ENCODE measurements around the gene PFAS. TPM values are rescaled to one million over a fixed set of nuclear protein-coding genes. Genes with fewer than 3 reads are reported as not detected.
A peak's percentile ranks its signal among the peaks of the same experiment; 100 is the strongest.

PFAS gene
- total RNA-seq, 1 experiment from 2014 or later = 66.8 TPM

DNA sequence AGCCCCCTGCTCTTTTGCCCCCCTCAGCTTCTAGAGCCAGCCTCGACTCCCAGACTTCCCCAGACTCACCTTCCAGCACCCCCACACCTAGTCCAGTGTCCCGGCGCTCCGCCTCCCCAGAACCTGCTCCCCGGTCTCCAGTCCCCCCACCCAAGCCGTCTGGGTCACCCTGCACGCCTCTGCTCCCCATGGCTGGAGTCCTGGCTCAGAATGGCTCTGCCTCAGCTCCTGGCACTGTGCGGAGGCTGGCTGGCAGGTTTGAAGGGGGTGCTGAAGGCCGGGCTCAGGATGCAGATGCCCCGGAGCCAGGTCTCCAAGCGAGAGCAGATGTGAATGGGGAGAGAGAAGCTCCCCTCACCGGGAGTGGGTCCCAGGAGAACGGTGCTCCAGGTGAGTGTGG lies 63.2 kb downstream of the PFAS start:
- no TSS peak for BruUV-seq (replicated peaks)
- H3K27me3 Mint-ChIP-seq (ENCODE audit: unreplicated experiment) = peaks cover 74% of the 10 kb centered on the region
- CTCF ChIA-PET = no interaction called here
- H3K27ac Mint-ChIP-seq (ENCODE audit: unreplicated experiment) = no peak overlapping the region
- H3K4me1 Mint-ChIP-seq (ENCODE audit: low read depth, unreplicated experiment) = peaks cover 12% of the 10 kb centered on the region
- intact Hi-C loops (cut with micrococcal nuclease; ENCODE audit: unreplicated experiment) = no loop called here
- no peak overlapping the region for H3K4me3 Mint-ChIP-seq (ENCODE audit: low read depth, unreplicated experiment)
- no peaks in the 10 kb centered on the region for H3K36me3 Mint-ChIP-seq (ENCODE audit: insufficient read depth, unreplicated experiment)
- TF ChIP-seq, protein P1, sequence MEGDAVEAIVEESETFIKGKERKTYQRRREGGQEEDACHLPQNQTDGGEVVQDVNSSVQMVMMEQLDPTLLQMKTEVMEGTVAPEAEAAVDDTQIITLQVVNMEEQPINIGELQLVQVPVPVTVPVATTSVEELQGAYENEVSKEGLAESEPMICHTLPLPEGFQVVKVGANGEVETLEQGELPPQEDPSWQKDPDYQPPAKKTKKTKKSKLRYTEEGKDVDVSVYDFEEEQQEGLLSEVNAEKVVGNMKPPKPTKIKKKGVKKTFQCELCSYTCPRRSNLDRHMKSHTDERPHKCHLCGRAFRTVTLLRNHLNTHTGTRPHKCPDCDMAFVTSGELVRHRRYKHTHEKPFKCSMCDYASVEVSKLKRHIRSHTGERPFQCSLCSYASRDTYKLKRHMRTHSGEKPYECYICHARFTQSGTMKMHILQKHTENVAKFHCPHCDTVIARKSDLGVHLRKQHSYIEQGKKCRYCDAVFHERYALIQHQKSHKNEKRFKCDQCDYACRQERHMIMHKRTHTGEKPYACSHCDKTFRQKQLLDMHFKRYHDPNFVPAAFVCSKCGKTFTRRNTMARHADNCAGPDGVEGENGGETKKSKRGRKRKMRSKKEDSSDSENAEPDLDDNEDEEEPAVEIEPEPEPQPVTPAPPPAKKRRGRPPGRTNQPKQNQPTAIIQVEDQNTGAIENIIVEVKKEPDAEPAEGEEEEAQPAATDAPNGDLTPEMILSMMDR (IDR thresholded peaks at IDR 0.05; ENCODE audit: unreplicated experiment) = no peak
- no peak for DNase-seq
- no peaks in the 10 kb centered on the region for H3K9me3 Mint-ChIP-seq (ENCODE audit: low read depth, unreplicated experiment)

DNA sequence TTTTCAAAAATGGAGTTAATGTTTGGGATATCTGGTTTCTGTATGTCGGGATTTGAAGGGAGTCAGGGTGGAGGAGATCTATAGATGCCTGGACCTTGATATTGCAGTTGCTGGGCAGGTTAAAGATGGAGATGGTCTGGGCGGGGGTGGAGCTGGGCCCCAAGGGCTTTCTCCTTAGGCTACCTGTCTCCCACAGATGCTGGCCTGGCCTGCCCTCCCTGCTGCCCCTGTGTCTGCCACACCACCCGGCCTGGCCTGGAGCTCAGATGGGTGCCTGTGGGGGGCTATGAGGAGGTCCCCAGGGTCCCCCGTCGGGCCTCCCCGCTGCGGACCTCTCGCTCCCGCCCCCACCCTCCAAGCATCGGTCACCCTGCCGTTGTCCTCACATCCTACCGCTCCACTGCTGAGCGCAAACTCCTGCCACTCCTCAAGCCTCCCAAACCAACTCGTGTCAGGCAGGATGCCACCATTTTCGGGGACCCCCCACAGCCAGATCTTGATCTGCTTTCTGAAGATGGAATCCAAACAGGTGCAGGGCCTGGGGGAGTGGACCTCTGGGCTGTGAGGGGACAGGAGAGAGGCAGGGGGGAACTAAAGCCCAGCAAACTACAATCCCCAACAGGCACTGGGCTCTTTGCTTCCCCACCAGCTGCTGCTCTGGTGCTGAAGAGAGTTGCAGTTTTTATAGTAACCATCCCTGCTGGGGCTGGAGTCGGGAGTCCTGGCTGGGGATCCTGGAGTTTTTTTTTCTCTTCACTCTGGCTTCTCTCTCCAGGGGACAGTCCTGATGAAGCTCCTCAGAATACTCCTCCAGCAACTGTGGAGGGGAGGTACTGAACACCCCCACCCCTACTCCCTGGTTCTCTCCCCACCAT lies 63.9 kb downstream of the PFAS start:
- Mint-ChIP-seq H3K9me3 (ENCODE audit: low read depth, unreplicated experiment) (no peaks in the 10 kb centered on the region), H3K4me3 (ENCODE audit: low read depth, unreplicated experiment) (no peak overlapping the region), H3K27me3 (ENCODE audit: unreplicated experiment) (peaks cover 74% of the 10 kb centered on the region), H3K27ac (ENCODE audit: unreplicated experiment) (no peak overlapping the region), H3K36me3 (ENCODE audit: insufficient read depth, unreplicated experiment) (no peaks in the 10 kb centered on the region), H3K4me1 (ENCODE audit: low read depth, unreplicated experiment) (peaks cover 12% of the 10 kb centered on the region)
- intact Hi-C loops (cut with micrococcal nuclease; ENCODE audit: unreplicated experiment) = no loop called here
- TF ChIP-seq, protein P1 (IDR thresholded peaks at IDR 0.05; ENCODE audit: unreplicated experiment) = no peak
- DNase-seq = no peak
- CTCF ChIA-PET = interaction anchor here (0.7 kb wide), 1 partner anchor 186 kb away, joined by 3 read pairs; no protein-coding TSS in a partner anchor
- BruUV-seq (replicated peaks) = no TSS peak

DNA sequence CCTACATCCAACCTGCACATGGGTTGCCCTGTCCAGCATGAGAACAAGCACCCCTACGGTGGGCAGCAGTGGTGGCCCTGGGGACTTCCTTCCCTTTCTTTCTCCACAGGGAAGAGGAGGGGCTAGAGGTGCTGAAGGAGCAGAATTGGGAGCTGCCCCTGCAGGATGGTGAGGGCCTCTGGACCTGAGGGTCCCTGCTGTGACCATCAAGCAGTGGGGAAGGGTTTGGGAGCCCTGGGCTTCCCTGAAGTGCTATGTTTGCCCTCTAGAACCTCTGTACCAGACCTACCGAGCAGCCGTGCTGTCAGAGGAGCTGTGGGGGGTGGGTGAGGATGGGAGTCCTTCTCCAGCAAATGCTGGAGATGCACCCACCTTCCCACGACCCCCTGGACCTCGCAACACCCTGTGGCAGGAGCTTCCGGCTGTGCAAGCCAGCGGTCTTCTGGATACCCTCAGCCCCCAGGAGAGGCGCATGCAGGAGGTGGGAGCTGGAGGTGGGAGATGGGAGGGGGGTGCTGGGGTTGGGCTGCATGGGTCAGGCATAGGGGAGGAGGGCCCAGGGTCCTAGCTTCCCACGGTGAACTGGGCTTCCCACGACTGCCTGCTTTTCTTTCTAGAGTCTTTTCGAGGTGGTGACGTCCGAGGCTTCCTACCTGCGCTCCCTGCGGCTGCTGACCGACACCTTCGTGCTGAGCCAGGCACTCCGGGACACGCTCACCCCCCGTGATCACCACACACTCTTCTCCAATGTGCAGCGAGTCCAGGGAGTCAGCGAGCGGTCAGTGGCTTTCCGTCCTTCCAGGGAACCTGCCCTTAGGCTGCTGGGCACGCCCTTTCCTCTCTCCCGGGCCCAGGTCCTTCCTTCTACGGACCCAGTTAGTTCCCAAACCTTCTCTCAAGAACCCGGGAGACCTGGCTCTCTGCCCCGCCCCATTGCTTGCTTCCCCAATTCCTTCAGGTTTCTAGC lies 66.0 kb downstream of the PFAS start:
- intact Hi-C loops (cut with micrococcal nuclease; ENCODE audit: unreplicated experiment) = no loop called here
- Mint-ChIP-seq H3K36me3 (ENCODE audit: insufficient read depth, unreplicated experiment) (no peaks in the 10 kb centered on the region), H3K4me3 (ENCODE audit: low read depth, unreplicated experiment) (peak overlapping the region; percentile 25), H3K27ac (ENCODE audit: unreplicated experiment) (no peak overlapping the region), H3K9me3 (ENCODE audit: low read depth, unreplicated experiment) (no peaks in the 10 kb centered on the region), H3K27me3 (ENCODE audit: unreplicated experiment) (peaks cover 85% of the 10 kb centered on the region), H3K4me1 (ENCODE audit: low read depth, unreplicated experiment) (peaks cover 12% of the 10 kb centered on the region)
- BruUV-seq (replicated peaks) = no TSS peak
- TF ChIP-seq, protein P1 (IDR thresholded peaks at IDR 0.05; ENCODE audit: unreplicated experiment) = no peak
- CTCF ChIA-PET = no interaction called here
- DNase-seq = no peak

DNA sequence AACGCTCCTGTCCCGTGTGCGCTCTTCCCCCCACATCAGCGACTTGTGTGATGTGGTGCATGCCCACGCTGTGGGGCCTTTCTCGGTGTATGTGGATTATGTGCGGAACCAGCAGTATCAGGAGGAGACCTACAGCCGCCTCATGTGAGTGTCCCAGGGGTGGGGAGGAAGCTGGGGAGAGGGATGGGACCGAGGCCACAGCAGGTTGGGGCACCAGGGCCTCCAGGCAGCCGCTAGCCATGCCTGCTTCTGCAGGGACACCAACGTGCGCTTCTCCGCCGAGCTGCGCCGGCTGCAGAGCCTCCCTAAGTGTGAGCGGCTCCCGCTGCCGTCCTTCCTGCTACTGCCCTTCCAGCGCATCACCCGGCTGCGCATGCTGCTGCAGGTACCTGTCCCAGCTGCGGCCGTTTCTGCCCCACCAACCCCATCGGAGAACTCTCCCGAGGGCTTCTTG lies 66.7 kb downstream of the PFAS start:
- CTCF ChIA-PET = no interaction called here
- peaks cover 12% of the 10 kb centered on the region for H3K4me1 Mint-ChIP-seq (ENCODE audit: low read depth, unreplicated experiment)
- no peaks in the 10 kb centered on the region for H3K36me3 Mint-ChIP-seq (ENCODE audit: insufficient read depth, unreplicated experiment)
- no peaks in the 10 kb centered on the region for H3K9me3 Mint-ChIP-seq (ENCODE audit: low read depth, unreplicated experiment)
- no peak for DNase-seq
- H3K4me3 Mint-ChIP-seq (ENCODE audit: low read depth, unreplicated experiment) = peak overlapping the region; percentile 25
- no peak overlapping the region for H3K27ac Mint-ChIP-seq (ENCODE audit: unreplicated experiment)
- BruUV-seq (replicated peaks) = no TSS peak
- intact Hi-C loops (cut with micrococcal nuclease; ENCODE audit: unreplicated experiment) = no loop called here
- H3K27me3 Mint-ChIP-seq (ENCODE audit: unreplicated experiment) = peaks cover 85% of the 10 kb centered on the region
- TF ChIP-seq, protein P1 (IDR thresholded peaks at IDR 0.05; ENCODE audit: unreplicated experiment) = no peak

Measured in Calu3 (cell line).